Astrocyte of the hippocampus (primary cell): ENCODE results near the gene KLHL42.
"Not testable (repeated sequence)": the region's sequence is repeated elsewhere in the genome, so short reads cannot be mapped to it uniquely, and the experiment has no call there.

ENCODE experiments used
- DNase-seq: peaks from one replicate; pipeline ENCODE4 v3.0.0; 2011; ENCODE audit warnings: low read depth, low spot score

KLHL42 gene

DNA sequence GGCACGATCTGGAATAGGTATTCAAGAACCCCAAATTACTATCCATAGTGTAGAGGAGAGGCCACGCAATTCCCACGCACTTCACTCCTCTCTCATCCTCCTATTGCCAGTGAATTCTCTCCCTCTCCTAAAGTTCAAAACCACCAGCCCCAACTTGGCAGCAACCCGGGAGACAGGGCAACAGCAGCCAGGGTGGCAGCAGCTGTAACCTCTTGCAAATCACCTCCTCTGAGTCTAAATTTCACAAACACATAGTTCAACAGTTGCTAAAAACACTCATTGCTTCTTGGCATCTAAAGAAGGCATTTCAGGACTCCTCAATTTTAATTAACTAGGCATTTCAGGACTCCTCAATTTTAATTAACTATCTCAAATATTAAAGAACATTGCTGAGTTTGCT, 37.7 kb downstream of the KLHL42 start:
- no peak for DNase-seq

GRCh38 chr12:27818401-27818918, 38.4 kb downstream of the KLHL42 start:
- no peak for DNase-seq

GRCh38 chr12:27820564-27820963, 40.5 kb downstream of the KLHL42 start:
- no peak for DNase-seq

- DNase-seq = peak; percentile 88
These were observed 41.4 kb downstream of the KLHL42 start for GRCh38 chr12:27821259-27821973.

DNA sequence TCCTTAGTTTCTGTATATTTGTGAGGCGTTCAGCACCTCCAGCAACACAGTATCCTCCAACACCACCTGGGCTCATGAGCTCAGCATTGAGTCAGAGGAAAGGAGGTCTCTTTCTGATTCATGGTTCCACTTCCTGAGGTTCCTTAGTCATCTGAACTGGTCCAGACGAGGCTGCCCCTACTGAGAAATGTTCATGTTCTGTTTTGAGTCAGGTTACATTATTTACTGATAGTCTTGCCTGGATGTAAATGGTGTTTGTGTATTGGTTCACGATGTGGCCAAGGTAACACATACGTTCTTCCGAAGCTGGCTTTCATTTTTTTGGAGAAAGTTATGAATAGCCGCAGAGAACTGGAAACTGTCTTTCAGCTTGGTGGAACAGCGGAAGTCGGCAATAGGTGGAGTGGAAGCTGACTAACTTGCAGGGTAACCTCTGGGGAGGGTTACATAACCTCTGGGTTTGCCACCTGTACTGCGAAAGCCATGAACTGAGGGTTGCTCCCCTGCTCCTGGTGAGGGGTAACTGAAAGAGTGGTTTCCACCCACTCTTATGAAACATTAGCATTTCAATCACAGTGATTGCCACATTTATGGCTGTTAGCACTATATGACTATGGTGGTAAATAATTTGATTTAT, 42.2 kb downstream of the KLHL42 start:
- peak; percentile 55 for DNase-seq

- DNase-seq = no peak
These were observed 43.0 kb downstream of the KLHL42 start for GRCh38 chr12:27823038-27823437.

DNA sequence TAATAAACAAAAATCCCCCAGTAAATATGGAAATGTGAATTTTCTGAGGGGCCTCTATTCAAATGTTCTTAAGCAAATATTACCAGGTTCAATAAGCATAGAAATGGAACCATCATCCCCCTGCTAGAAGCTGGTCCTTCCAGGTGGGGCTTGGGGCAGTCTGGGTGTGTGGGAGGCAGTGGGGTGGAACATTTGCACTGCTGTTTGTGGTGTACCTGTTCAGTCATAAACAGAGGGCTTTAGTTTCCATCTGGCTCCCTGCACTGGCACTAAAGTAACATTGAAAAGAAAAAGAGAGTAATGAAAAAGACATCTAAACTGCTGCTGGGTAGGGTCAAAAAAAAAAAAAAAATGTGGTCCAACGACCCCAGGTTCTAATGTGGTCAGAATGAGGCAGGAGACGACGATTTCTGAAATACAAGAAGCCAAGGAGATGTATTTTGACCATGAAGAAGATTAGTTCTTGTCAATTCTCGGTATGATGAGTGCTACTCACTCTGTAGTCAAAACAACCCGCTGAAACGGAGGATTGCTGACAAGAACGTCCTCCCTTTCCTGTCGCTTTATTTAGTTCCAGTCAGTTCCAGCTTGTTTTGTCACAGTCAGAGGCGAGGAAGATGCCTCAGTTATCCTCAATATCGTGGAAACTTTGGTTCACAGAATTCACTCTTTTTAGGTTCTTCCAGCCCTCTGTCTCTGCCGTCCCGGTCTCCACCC, 44.3 kb downstream of the KLHL42 start:
- DNase-seq = no peak

DNA sequence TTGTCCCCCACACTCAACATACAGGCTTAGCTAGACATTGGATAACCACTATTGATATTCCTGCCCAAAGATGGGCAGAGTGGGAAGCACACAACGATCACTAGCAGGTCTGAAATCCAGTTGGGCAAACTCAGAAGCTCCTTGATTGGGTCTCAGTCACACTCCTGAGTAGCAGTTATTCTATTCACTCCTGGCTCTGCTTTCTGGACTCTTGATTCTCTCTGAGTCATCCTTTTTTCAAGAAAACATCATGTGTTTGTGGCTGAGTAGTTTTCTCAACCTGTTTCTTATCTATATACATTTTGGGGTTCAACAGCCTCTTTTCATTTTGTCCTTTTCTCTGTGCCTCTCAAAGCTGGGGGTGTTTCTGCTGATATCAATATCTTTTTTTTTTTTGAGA, 46.0 kb downstream of the KLHL42 start:
- no peak for DNase-seq

DNA sequence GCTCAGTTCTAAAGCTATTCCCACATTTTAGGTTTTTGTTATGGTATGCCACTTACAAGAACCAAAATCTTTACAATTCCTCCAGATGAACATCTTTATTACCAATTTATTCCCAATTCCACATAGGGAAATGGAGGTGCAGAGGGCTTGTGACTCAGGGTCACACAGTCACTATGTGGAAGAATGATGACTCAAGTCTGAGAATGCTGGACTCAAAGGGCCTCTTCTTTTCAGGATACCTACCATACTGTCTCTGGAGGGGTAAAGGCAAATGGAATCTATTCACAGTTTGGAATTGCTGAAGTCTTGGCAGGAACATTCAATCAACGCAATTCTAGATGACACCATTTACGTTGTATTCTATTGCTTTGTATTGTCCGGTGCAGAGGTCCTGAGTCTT, 48.2 kb downstream of the KLHL42 start:
- DNase-seq = no peak

GRCh38 chr12:27838543-27839185, 58.6 kb downstream of the KLHL42 start:
- no peak for DNase-seq

DNA sequence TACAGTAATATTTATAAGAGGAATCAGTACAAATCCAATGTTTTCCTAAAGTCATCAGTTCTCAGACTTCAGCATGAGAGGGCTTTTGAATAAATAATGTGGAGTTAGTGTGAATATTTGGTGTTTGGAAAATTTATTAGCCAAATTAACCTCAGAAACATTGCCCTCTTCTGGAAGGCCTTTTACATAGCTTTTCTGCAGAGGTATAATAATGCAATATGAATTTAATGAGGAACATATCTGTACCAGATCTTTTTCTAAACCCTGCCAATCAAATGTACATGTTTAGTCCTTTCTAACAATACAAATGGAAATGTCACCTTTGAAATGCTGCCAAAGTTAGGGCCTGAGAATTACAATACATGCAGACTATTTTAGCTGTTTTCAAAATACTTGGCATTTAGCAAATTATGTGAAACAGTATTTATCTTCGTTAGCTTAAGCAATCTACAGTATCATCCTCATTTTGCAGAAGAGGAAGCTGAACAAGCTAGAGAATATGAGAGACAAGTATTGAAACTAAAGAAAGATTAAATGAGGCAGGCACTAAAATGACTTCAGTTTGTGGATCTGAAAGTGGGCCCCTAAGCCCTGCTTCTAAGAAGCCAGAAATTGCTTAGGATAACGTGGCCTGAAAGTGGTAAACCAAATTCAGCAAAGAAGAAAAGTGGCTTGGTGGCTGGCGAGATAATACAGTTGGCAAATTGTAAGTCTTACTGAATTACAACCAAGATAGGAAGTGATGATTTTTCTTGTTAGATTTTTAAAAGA, 60.4 kb downstream of the KLHL42 start:
- DNase-seq = no peak

- DNase-seq = peak; percentile 20
These were observed 61.4 kb downstream of the KLHL42 start for GRCh38 chr12:27841392-27841882.

DNA sequence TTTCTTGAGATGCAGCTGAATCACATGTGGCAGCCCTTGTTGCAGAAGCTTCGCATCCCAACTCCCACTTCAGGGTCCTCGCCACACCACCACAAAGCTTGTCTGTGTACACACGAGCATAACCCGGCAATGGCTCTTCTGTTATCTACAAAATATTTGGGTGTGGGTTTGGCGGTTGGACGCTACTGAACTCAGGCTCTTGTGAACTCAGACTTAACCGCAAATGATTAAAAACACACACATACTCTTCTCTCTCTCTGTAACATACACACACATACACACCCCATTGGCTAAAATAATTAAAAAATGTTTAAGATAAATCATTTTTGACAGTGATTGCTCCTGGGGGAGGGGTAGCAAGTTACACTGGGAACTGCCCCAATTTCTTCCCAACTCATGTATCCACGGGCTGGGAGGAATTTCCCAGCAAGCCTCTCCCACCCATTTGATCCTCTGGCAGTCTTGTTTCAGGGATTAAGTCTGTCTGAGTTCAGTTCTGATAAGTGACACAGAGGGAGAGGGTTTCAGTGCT, 63.7 kb downstream of the KLHL42 start:
- DNase-seq = peak; percentile 53

GRCh38 chr12:27844366-27845090, 64.5 kb downstream of the KLHL42 start:
- DNase-seq = peak; percentile 56

DNA sequence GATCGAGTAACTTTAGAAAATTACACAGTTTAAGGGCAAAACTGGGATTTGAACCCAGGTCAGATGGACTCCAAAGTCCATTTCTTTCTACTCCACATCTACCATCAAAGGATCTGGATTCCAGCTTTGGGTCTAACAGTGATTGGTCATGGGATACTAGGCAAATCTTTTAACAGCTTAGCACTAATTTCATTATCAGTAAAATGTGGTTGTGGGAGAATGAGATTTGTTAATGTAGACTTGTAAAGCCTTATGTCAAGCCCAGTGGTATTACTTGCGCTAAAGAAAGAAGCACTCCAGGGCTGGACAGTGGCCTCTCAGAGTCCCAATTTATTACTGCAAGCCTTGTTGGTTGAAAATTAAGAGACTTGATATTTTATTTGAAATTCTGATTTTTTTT, 65.2 kb downstream of the KLHL42 start:
- no peak for DNase-seq

GRCh38 chr12:27845706-27846105, 65.7 kb downstream of the KLHL42 start:
- not testable (repeated sequence) for DNase-seq

GRCh38 chr12:27847293-27847692, 67.3 kb downstream of the KLHL42 start:
- not testable (repeated sequence) for DNase-seq

DNA sequence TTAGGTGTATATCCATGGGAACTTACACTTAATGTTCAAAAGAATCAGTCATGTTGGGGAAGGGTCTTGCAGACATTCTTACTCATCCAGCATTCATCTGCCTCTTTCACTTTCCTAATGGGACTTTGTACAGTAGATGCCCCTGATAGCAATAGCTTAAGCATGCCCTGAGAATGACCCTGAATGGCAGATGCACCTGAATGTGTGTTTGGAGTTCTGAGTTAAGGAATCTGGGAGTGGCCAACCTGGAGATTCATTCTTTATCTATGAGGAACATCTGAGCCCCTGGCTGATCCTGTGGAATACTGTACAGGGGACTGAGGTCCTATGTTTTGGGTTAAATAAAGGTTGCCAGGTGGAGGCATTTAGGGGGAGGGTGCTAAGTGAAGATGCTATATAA, 71.3 kb downstream of the KLHL42 start:
- DNase-seq = no peak

GRCh38 chr12:27852117-27852516, 72.1 kb downstream of the KLHL42 start:
- no peak for DNase-seq
